HG03378 (cell line): ENCODE results near the gene NDC1.
"Not testable (repeated sequence)": the region's sequence is repeated elsewhere in the genome, so short reads cannot be mapped to it uniquely, and the experiment has no call there.

Experiments
- ATAC-seq: cut with Tn5 transposase; IDR thresholded peaks from one replicate; pipeline ENCODE4 v1.9.1; 2021; ENCODE audit warnings: mild to moderate bottlenecking, moderate library complexity; ENCODE audit not compliant: unreplicated experiment

NDC1 gene

GRCh38 chr1:53825306-53825705, 12.8 kb downstream of the NDC1 start:
- ATAC-seq = no peak

GRCh38 chr1:53822931-53823330, 15.2 kb downstream of the NDC1 start:
- ATAC-seq = no peak

DNA sequence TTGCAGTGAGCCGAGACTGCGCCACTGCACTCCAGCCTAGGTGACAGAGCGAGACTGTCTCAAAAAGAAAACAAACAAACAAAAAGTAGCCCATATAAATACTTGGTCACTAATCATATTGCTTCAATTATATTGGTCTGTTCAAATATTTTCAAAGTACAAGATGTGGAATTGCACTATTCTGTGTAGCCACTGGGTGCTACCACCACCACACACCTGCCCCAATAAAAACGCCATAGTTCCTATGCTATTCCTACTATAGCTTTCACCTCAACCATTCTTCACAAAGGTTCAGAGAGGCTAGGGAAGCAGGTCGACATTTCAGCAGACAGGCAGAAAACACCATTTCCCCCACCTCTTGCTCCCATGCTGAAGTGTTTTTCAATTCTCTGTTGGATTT, 16.7 kb downstream of the NDC1 start:
- no peak for ATAC-seq

DNA sequence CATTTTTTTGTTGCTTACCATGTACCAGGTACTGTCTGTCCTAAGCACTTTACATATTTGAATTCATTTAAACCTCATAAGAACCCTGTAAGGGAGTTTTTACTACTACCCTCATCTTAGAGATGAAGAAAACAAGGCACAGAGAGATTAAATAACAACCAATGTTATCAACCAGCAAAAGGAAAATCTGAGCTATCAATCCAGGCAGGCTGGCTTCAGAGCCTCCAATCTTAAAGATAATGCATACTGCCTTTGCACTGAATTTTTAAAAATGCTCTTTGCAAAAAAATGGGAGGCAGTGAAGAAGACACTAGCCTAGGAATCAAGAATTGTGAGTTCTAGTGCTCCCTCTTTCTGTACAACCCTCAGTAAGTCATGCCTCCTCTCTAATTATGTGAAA, 18.7 kb downstream of the NDC1 start:
- ATAC-seq = no peak

DNA sequence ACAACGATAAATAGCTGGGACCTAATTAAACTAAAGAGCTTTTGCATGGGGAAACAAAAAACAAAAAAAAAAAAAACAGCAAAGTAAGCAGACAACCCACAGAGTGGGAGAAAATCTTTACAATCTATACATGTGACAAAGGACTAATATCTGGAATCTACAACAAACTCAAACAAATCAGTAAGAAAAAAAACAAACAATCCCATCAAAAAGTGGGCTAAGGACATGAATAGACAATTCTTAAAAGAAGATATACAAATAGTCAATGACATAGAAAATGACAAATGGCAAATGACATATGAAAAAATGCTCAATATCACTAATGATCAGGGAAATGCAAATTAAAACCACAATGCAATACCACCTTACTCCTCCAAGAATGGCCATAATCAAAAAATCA, 21.5 kb downstream of the NDC1 start:
- ATAC-seq = not testable (repeated sequence)

DNA sequence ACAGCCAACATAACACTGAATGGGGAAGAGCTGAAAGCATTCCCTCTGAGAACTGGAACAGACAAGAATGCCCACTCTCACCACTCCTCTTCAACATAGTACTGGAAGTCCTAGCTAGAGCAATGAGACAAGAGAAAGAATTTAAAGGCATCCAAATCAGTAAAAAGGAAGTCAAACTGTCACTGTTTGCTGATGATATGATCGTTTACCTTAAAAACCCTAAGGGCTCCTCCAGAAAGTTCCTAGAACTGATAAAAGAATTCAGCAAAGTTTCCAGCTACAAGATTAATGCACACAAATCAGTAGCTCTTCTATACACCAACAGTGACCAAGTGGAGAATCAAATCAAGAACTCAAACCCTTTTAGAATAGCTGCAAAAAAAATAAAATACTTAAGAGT, 22.6 kb downstream of the NDC1 start:
- not testable (repeated sequence) for ATAC-seq

GRCh38 chr1:53811414-53811851, 26.7 kb downstream of the NDC1 start:
- no peak for ATAC-seq

GRCh38 chr1:53810497-53810896, 27.6 kb downstream of the NDC1 start:
- ATAC-seq = no peak

GRCh38 chr1:53810007-53810406, 28.1 kb downstream of the NDC1 start:
- ATAC-seq = no peak

GRCh38 chr1:53807916-53808315, 30.2 kb downstream of the NDC1 start:
- ATAC-seq = no peak

- ATAC-seq = no peak
These were observed 33.1 kb downstream of the NDC1 start for GRCh38 chr1:53804791-53805505.

DNA sequence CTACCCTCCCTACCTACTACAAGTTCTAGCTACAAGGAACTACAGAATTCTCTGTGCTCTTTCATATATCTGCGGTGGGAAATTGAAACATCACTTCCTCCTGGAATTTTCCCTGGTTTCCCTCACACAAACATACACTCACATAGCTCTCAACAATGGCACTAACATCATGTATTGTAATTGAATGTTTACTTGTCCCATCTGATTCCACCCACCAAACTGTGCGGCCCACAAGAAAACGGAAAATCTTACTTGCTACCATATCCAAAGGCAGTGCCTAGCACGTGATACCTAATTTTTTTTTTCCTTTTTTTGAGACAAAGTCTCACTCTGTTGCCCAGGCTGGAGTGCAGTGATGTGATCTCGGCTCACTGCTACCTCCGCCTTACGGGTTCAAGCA, 33.9 kb downstream of the NDC1 start:
- ATAC-seq = no peak

- no peak for ATAC-seq
These were observed 37.5 kb downstream of the NDC1 start for GRCh38 chr1:53800621-53801020.

DNA sequence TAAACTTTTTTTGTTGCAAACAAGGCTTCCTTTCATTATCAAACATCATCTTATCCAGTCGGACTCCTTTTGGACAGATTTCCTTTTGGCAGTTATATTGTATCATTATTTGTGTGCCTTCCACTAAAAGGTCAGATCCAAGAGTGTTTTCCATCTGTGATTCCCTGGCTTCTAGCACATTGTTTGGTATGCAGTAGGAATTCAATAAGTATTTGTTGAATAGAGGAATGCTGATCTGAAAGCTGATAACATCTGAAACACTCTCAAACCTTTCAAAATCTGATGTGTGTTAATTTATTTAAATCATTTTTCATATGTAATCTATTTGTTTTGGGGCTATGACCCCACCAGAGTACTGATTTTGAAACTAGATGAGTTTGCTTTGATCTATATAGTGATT, 39.0 kb downstream of the NDC1 start:
- no peak for ATAC-seq

- ATAC-seq = no peak
These were observed 45.3 kb downstream of the NDC1 start for GRCh38 chr1:53792806-53793205.

GRCh38 chr1:53787655-53788054, 50.4 kb downstream of the NDC1 start:
- no peak for ATAC-seq

DNA sequence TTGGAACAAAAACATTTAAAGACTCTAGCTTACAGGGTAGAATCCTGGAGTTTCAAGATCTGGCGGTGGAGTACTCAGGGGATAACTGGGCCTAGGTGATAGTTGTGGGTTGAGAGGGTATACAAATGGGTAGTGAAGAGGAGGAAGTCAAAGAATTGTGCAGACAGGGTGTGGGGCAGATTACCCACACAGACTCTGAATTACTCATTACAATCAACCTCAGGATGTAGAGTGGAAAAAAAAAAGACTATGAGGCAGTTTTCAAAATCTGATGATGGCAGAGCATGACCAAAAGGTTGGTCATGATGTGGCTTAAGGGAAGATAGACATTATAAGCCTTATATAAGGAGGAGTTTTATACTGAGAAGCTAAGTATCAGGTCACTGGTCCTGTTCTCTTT, 55.0 kb downstream of the NDC1 start:
- ATAC-seq = no peak

GRCh38 chr1:53781654-53782053, 56.4 kb downstream of the NDC1 start:
- ATAC-seq = no peak

DNA sequence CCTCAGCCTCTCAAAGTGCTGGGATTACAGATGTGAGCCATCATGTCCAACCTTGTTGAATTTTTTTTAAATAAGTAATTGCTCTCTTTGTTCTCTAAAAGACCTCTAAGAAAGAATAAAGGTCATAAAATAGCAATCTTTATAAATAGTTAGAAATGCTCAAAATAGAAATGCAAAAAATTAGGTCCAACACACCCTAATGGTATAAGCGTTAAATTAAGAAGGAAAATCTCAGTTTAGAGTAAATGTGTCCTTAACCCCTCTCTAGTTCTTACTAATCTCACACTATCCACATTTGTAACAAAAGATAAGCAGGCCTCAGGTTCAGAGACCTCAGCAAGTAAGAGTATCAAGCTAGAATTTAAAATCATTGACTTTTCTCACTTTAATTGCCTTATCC, 60.8 kb downstream of the NDC1 start:
- ATAC-seq = no peak

DNA sequence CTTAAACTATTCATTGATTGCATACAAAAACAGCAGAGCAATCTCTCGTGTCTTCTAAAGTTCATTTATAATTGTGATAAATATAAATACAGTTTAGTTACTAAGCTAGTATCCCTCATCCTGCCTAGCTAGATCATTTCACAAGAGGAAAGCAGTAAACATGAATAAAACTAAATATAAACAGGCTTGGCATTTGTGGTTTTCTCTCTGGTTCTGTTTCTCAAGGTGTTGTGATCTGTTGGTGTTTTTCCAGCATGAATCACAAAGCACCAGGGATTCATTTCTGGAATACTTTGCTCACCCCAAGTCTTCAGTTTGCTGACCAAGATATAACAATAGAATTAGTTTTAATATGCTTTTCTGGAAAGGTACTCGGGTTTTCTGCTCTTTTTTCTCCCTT, 66.4 kb downstream of the NDC1 start:
- ATAC-seq = no peak

DNA sequence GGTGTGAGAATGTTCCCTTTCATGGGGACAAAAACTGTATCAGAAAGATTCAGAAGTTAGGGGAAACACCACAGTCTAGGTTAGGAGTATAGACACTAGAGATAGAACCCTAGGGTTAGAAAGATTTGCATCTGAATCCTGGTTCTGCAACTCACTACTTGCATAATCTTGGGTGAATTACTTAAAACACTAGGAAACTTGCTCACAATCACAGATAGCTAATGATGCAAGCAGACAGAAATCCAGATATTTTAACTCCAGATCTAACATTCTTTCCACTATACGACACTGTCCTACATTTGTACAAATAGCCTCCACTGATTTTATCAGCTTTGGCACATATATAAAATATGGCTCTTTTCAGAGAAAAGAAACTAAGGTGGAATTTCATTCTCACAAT, 68.3 kb downstream of the NDC1 start:
- no peak for ATAC-seq

DNA sequence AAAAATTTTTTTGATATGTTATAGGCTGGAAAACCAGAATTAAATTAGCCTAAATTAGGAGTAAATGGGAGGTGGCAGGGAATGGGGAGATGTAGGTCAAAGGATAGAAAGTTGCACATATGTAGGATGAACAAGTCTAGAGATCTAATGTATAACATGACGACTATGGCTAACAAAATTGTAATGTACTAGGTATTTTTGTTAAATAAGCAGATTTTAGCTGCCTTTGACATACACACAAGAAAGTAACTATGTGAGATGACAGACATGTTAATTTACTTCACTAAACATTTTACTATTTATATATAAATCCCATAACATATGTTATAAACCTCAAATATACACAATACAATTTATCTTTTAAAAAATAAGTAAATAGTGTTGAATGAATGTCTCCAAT, 68.9 kb downstream of the NDC1 start:
- no peak for ATAC-seq

DNA sequence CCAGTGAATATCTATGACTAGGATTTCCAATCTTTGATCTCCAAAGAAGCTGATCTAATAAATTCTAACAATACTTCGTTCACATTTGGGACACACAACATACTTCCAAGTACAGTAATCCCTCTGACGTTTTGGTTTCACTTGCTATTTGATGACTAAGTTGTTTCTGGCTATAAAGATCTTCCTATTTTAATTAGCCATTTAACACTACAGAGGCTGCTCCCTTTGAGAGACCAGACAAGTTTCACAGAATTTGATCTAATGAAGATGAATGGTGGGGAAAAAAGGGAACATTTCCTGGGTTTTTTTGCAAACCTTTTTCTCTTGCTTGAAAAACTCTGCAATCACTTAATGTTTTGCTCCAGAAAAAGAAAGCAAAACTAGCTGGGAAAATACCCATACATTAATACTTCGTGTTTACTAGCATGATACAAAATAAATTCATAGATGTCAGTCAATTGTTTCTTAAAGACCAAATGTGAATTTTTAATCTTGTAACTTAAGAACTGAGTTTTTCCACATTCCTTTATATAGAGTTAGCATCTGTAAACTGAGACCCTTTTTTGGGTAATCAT, 71.2 kb downstream of the NDC1 start:
- no peak for ATAC-seq
